WTC11 (cell line): Measurements from ENCODE around the gene CHCHD2. TPM values are rescaled to one million over a fixed set of nuclear protein-coding genes. Genes with fewer than 3 reads are reported as not detected.

Experiments
- ATAC-seq: fragments of 200-7000 bp; cut with Tn5 transposase; 2 replicates; pipeline ENCODE4 v1.10.0; 2021; ENCODE audit warnings: mild to moderate bottlenecking, moderate library complexity
- CTCF ChIA-PET: fragments of 300-600 bp; sonication (Branson Sonifier 250); formaldehyde crosslinking; loops from one replicate; lab custom pipeline; 2021; ENCODE audit warnings: antibody characterized with exemption; lab: Charles Lee
- POLR2A ChIA-PET: fragments of 350-600 bp; sonication (Branson Sonifier 250); formaldehyde crosslinking; loops from one replicate; lab custom pipeline; 2021; ENCODE audit warnings: antibody characterized with exemption; lab: Charles Lee
- DNase-seq: peaks from one replicate; pipeline ENCODE4 v3.0.0; 2021; ENCODE audit warnings: low spot score
- H3K27ac Mint-ChIP-seq: 2 replicates; pipeline ENCODE4 v1.8.0; 2021; ENCODE audit warnings: mixed read lengths
- H3K27me3 Mint-ChIP-seq: 2 replicates; pipeline ENCODE4 v1.8.0; 2021; ENCODE audit warnings: low read depth, mild to moderate bottlenecking, moderate library complexity, mixed read lengths
- H3K36me3 Mint-ChIP-seq: 2 replicates; pipeline ENCODE4 v1.8.0; 2021; ENCODE audit warnings: mixed read lengths
- H3K4me1 Mint-ChIP-seq: 2 replicates; pipeline ENCODE4 v1.8.0; 2022; ENCODE audit warnings: mixed read lengths
- H3K4me3 Mint-ChIP-seq: 2 replicates; pipeline ENCODE4 v1.8.0; 2021; ENCODE audit warnings: mild to moderate bottlenecking, moderate library complexity, mixed read lengths
- H3K9me3 Mint-ChIP-seq: 2 replicates; pipeline ENCODE4 v1.8.0; 2021; ENCODE audit warnings: mixed read lengths
- GABPB1 ChIP-seq: sonication (generic); formaldehyde crosslinking; IDR thresholded peaks from 2 replicates; pipeline ENCODE4 v1.8.1; 2023; ENCODE audit warnings: mild to moderate bottlenecking, missing genetic modification reagents
- GTF2I ChIP-seq: fragments of 250-450 bp; sonication (Bioruptor Pico); conservative IDR thresholded peaks from 2 replicates; pipeline ENCODE4 v1.4.0; 2021; ENCODE audit warnings: mild to moderate bottlenecking
- HMGA2 ChIP-seq: fragments of 250-450 bp; sonication (Bioruptor Pico); IDR thresholded peaks from 2 replicates; pipeline ENCODE4 v1.4.0; 2021; ENCODE audit warnings: mild to moderate bottlenecking, moderate library complexity
- MXD4 ChIP-seq: fragments of 250-450 bp; sonication (Bioruptor Pico); IDR thresholded peaks from 2 replicates; pipeline ENCODE4 v1.8.0; 2021; ENCODE audit warnings: mild to moderate bottlenecking, moderate library complexity, borderline replicate concordance
- NFE2L1 ChIP-seq: sonication (generic); formaldehyde crosslinking; IDR thresholded peaks from 2 replicates; pipeline ENCODE4 v1.8.1; 2023; ENCODE audit warnings: missing genetic modification reagents
- NFYB ChIP-seq: sonication (generic); formaldehyde crosslinking; conservative IDR thresholded peaks from 2 replicates; pipeline ENCODE4 v1.8.0; 2022; ENCODE audit warnings: low read depth, missing genetic modification reagents
- PRRX2 ChIP-seq: fragments of 250-450 bp; sonication (Bioruptor Pico); IDR thresholded peaks from 2 replicates; pipeline ENCODE4 v1.8.0; 2021; ENCODE audit warnings: mild to moderate bottlenecking
- RORB ChIP-seq: fragments of 250-450 bp; sonication (Bioruptor Pico); IDR thresholded peaks from 2 replicates; pipeline ENCODE4 v1.9.0; 2021; ENCODE audit warnings: mild to moderate bottlenecking
- TCF7 ChIP-seq: sonication (generic); formaldehyde crosslinking; IDR thresholded peaks from 2 replicates; pipeline ENCODE4 v1.8.0; 2022; ENCODE audit warnings: mild to moderate bottlenecking, low read depth, missing genetic modification reagents, moderate library complexity
- ZNF416 ChIP-seq: fragments of 250-450 bp; sonication (Bioruptor Pico); IDR thresholded peaks from 2 replicates; pipeline ENCODE4 v1.9.0; 2021; ENCODE audit warnings: mild to moderate bottlenecking, inconsistent platforms
- total RNA-seq: library from RNA; stranded (reverse); gene quantifications from 3 replicates; pipeline ENCODE4 v1.2.3, GENCODE V29; 2021
- TF ChIP-seq, protein P1 (sequence below): fragments of 250-450 bp; sonication (Bioruptor Pico); IDR thresholded peaks from 2 replicates; pipeline ENCODE4 v1.9.0; 2021; ENCODE audit warnings: mild to moderate bottlenecking, borderline replicate concordance
- TF ChIP-seq, protein P2 (sequence below): fragments of 250-450 bp; sonication (Bioruptor Pico); IDR thresholded peaks from 2 replicates; pipeline ENCODE4 v1.9.0; 2021; ENCODE audit warnings: mild to moderate bottlenecking
- TF ChIP-seq, protein P3 (sequence below): sonication (generic); formaldehyde crosslinking; IDR thresholded peaks from 2 replicates; pipeline ENCODE4 v1.8.0; 2022; ENCODE audit warnings: mild to moderate bottlenecking, missing genetic modification reagents
- TF ChIP-seq, protein P4 (sequence below): sonication (generic); formaldehyde crosslinking; IDR thresholded peaks from 2 replicates; pipeline ENCODE4 v1.8.0; 2022; ENCODE audit warnings: mild to moderate bottlenecking, missing genetic modification reagents
- TF ChIP-seq, protein P5 (sequence below): fragments of 200-600 bp; IDR thresholded peaks from 2 replicates; pipeline ENCODE4 v1.8.0; 2022; ENCODE audit warnings: antibody characterized with exemption
- TF ChIP-seq, protein P6 (sequence below): fragments of 250-450 bp; sonication (Bioruptor Pico); IDR thresholded peaks from 2 replicates; pipeline ENCODE4 v2.1.2; 2022; ENCODE audit warnings: mild to moderate bottlenecking, moderate library complexity

The CHCHD2 gene
- total RNA-seq, 1 experiment from 2014 or later, result 2.2 TPM

DNA sequence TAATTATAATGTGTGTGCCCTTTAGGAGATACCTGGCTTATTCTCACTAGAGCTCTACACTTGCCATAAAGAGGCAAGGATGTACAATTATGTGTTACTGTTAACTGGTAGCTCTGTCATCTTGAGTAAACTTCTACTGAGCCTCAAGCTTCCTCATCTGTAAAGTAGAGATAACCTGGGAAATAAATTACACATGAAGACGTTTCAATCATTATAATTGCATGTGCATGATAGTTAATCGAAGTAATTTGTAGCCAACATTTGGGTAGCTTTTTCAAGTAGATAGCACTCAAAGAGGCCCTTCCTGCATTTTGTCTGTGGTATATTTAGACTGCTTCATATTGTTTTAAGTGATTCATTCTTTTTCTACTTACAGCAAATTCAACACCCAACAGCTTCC is 52.3 kb downstream of the CHCHD2 start (continued):
- TF ChIP-seq, protein P1, sequence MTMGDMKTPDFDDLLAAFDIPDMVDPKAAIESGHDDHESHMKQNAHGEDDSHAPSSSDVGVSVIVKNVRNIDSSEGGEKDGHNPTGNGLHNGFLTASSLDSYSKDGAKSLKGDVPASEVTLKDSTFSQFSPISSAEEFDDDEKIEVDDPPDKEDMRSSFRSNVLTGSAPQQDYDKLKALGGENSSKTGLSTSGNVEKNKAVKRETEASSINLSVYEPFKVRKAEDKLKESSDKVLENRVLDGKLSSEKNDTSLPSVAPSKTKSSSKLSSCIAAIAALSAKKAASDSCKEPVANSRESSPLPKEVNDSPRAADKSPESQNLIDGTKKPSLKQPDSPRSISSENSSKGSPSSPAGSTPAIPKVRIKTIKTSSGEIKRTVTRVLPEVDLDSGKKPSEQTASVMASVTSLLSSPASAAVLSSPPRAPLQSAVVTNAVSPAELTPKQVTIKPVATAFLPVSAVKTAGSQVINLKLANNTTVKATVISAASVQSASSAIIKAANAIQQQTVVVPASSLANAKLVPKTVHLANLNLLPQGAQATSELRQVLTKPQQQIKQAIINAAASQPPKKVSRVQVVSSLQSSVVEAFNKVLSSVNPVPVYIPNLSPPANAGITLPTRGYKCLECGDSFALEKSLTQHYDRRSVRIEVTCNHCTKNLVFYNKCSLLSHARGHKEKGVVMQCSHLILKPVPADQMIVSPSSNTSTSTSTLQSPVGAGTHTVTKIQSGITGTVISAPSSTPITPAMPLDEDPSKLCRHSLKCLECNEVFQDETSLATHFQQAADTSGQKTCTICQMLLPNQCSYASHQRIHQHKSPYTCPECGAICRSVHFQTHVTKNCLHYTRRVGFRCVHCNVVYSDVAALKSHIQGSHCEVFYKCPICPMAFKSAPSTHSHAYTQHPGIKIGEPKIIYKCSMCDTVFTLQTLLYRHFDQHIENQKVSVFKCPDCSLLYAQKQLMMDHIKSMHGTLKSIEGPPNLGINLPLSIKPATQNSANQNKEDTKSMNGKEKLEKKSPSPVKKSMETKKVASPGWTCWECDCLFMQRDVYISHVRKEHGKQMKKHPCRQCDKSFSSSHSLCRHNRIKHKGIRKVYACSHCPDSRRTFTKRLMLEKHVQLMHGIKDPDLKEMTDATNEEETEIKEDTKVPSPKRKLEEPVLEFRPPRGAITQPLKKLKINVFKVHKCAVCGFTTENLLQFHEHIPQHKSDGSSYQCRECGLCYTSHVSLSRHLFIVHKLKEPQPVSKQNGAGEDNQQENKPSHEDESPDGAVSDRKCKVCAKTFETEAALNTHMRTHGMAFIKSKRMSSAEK (CRISPR knock-in tag), result no peak

DNA sequence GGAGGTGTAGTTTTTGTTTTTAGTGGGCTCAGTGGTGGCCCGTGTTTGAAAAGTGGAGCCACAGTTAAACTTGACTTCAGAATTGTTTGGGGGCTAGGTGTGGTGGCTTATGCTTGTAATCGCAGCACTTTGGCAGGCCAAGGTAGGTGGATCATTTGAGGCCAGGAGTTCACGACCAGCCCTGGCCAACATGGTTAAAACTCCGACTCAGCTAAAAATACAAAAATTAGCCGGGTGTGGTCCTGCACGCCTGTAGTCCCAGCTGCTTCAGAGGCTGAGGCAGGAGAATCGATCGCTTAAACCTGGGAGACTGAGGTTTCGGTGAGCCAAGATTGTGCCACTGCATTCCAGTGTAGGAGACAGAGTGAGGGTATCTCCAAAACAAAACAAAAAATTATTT is 52.9 kb downstream of the CHCHD2 start:
- TF ChIP-seq RORB (CRISPR knock-in tag), result no peak
- TF ChIP-seq NFE2L1 (CRISPR knock-in tag), result no peak
- TF ChIP-seq PRRX2, result no peak
- no peak for TF ChIP-seq TCF7 (CRISPR knock-in tag)
- no peak for TF ChIP-seq HMGA2 (CRISPR knock-in tag)
- TF ChIP-seq MXD4 (CRISPR knock-in tag), result no peak
- TF ChIP-seq NFYB, result no peak
- TF ChIP-seq, protein P2, sequence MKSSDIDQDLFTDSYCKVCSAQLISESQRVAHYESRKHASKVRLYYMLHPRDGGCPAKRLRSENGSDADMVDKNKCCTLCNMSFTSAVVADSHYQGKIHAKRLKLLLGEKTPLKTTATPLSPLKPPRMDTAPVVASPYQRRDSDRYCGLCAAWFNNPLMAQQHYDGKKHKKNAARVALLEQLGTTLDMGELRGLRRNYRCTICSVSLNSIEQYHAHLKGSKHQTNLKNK (CRISPR knock-in tag), result no peak
- TF ChIP-seq, protein P3, sequence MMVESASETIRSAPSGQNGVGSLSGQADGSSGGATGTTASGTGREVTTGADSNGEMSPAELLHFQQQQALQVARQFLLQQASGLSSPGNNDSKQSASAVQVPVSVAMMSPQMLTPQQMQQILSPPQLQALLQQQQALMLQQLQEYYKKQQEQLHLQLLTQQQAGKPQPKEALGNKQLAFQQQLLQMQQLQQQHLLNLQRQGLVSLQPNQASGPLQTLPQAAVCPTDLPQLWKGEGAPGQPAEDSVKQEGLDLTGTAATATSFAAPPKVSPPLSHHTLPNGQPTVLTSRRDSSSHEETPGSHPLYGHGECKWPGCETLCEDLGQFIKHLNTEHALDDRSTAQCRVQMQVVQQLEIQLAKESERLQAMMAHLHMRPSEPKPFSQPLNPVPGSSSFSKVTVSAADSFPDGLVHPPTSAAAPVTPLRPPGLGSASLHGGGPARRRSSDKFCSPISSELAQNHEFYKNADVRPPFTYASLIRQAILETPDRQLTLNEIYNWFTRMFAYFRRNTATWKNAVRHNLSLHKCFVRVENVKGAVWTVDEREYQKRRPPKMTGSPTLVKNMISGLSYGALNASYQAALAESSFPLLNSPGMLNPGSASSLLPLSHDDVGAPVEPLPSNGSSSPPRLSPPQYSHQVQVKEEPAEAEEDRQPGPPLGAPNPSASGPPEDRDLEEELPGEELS (CRISPR knock-in tag), result no peak
- TF ChIP-seq, protein P4, sequence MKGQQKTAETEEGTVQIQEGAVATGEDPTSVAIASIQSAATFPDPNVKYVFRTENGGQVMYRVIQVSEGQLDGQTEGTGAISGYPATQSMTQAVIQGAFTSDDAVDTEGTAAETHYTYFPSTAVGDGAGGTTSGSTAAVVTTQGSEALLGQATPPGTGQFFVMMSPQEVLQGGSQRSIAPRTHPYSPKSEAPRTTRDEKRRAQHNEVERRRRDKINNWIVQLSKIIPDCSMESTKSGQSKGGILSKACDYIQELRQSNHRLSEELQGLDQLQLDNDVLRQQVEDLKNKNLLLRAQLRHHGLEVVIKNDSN, result no peak
- TF ChIP-seq GABPB1 (CRISPR knock-in tag), result no peak
- no peak for TF ChIP-seq GTF2I (CRISPR knock-in tag)
- TF ChIP-seq, protein P5, sequence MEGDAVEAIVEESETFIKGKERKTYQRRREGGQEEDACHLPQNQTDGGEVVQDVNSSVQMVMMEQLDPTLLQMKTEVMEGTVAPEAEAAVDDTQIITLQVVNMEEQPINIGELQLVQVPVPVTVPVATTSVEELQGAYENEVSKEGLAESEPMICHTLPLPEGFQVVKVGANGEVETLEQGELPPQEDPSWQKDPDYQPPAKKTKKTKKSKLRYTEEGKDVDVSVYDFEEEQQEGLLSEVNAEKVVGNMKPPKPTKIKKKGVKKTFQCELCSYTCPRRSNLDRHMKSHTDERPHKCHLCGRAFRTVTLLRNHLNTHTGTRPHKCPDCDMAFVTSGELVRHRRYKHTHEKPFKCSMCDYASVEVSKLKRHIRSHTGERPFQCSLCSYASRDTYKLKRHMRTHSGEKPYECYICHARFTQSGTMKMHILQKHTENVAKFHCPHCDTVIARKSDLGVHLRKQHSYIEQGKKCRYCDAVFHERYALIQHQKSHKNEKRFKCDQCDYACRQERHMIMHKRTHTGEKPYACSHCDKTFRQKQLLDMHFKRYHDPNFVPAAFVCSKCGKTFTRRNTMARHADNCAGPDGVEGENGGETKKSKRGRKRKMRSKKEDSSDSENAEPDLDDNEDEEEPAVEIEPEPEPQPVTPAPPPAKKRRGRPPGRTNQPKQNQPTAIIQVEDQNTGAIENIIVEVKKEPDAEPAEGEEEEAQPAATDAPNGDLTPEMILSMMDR, result no peak
- TF ChIP-seq, protein P6, sequence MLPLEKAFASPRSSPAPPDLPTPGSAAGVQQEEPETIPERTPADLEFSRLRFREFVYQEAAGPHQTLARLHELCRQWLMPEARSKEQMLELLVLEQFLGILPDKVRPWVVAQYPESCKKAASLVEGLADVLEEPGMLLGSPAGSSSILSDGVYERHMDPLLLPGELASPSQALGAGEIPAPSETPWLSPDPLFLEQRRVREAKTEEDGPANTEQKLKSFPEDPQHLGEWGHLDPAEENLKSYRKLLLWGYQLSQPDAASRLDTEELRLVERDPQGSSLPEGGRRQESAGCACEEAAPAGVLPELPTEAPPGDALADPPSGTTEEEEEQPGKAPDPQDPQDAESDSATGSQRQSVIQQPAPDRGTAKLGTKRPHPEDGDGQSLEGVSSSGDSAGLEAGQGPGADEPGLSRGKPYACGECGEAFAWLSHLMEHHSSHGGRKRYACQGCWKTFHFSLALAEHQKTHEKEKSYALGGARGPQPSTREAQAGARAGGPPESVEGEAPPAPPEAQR (CRISPR knock-in tag), result no peak
- TF ChIP-seq ZNF416 (CRISPR knock-in tag), result no peak
- TF ChIP-seq, protein P1 (CRISPR knock-in tag), result no peak
- H3K36me3 Mint-ChIP-seq, result peaks cover 58% of the 10 kb centered on the region
- H3K27me3 Mint-ChIP-seq, result no peaks in the 10 kb centered on the region
- CTCF ChIA-PET, result interaction anchor here (0.6 kb wide), 1 partner anchor 11 kb away, joined by 3 read pairs; no protein-coding TSS in a partner anchor
- POLR2A ChIA-PET, result interaction anchor here (1.2 kb wide), 1 partner anchor 19 kb away, joined by 4 read pairs; no protein-coding TSS in a partner anchor
- no peaks in the 10 kb centered on the region for H3K9me3 Mint-ChIP-seq
- no peak for DNase-seq
- peak overlapping the region; percentile 96 for H3K4me3 Mint-ChIP-seq
- ATAC-seq, result no peak
- peak overlapping the region; percentile 76; the same call in 1 of the 2 replicates for H3K27ac Mint-ChIP-seq
- H3K4me1 Mint-ChIP-seq, result peaks cover 17% of the 10 kb centered on the region
